HG02970 (cell line): ENCODE data around the gene SWT1.
A peak's percentile ranks its signal among the peaks of the same experiment; 100 is the strongest.

Experiments
- ATAC-seq: cut with Tn5 transposase; IDR thresholded peaks from one replicate; pipeline ENCODE4 v1.9.1; 2021; ENCODE audit warnings: mild to moderate bottlenecking, moderate library complexity, moderate number of reproducible peaks; ENCODE audit not compliant: unreplicated experiment, low FRiP score

The SWT1 gene, protein sequence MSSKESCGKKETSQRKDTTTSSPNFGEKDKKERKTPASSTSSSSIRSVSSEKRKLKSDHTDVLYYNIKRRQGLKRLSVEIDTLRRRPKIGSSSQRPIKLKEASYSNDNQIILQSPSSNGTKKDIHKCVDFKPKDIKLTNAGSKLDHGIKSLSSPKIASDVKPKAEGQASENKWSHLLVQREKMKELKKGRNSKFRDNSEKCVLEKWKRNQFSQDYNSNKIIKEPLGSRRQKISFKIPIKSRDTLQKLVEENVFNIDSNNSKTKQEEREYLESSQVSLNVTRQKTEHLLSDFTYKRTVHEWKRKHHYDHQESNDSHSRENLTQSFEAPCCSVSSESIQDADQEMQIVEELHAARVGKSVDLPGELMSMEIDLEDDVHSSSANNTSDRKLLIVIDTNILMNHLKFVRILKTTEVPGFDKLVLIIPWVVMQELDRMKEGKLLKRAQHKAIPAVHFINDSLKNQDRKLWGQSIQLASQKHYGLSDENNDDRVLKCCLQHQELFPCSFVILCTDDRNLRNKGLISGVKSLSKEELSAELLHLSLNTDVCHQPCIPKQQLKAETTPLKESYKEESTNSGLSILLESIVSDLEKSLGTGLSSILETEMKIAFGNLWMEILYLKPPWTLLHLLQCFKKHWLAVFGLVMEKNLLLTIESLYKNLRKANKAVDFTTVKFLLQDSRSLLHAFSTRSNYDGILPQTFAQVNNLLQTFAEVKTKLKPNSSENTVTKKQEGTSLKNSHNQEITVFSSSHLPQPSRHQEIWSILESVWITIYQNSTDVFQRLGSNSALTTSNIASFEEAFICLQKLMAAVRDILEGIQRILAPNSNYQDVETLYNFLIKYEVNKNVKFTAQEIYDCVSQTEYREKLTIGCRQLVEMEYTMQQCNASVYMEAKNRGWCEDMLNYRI

GRCh38 chr1:185156854-185157598 lies at the start of gene SWT1, which contains the start of gene TRMT1L:
TSS of gene SWT1 (plus strand) at chr1:185157167. CDS start at chr1:185160842, 3,675 bp downstream.
TSS of gene TRMT1L (minus strand) at chr1:185156953. CDS start at chr1:185156712, 241 bp downstream.
- peak; percentile 92 for ATAC-seq

GRCh38 chr1:185108321-185108720 lies 48.6 kb upstream of the SWT1 start:
- ATAC-seq, result no peak

GRCh38 chr1:185110145-185110544 lies 46.8 kb upstream of the SWT1 start:
- ATAC-seq, result no peak

GRCh38 chr1:185111873-185112272 lies 45.1 kb upstream of the SWT1 start:
- ATAC-seq, result no peak

GRCh38 chr1:185112356-185112755 lies 44.6 kb upstream of the SWT1 start:
- no peak for ATAC-seq

- ATAC-seq, result no peak
Observed at GRCh38 chr1:185129708-185130107, 27.3 kb upstream of the SWT1 start.

- ATAC-seq, result no peak
Observed at GRCh38 chr1:185132534-185132933, 24.4 kb upstream of the SWT1 start.

- ATAC-seq, result no peak
Observed at GRCh38 chr1:185137896-185138545, 18.9 kb upstream of the SWT1 start.

- no peak for ATAC-seq
Observed at GRCh38 chr1:185139246-185139645, 17.7 kb upstream of the SWT1 start.

DNA sequence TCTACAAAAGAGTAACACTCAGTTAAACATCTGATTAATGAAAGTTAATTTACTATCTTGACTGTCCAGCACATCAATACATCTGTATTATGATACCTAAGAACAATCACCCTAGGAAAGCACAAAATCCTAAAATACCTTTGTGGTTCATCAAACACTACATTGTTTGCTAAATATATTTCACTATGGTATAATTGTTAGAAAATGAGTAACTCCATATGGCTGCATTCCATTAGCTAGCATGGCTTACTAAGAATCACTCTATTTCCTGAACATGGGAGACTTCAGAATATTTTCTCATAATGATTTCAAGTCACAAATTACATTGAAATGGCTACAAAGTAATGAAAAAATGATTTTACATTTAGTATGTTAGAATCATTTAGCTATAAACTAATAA lies 12.7 kb upstream of the SWT1 start:
- ATAC-seq, result no peak

- ATAC-seq, result no peak
Observed at GRCh38 chr1:185151215-185151614, 5.8 kb upstream of the SWT1 start.

DNA sequence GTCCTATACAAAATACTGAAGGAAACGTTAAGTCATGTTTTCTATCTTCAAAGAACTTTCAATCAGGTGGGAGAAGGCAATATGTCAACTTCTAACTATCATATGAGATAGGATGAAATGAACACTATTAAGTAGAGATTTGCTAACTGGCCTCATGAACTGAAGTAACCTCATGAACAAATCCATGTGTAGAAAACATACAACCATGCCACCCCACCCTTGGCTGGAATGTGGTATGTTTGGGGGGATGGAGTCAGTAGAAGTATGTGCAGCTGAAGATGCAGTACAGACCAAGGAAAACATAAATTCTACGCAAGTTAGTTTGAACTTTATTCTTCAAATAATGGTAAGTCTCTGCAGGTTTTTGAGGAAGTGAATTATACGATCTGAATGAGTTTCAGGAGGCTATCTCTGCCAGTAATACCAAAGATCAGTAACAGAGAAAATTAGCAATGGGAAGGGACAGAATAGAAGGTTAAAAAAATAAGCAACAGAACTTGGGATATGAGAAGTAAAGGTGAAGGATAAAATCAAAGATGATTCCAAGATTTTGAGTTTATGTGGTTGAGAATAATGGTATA lies 4.7 kb upstream of the SWT1 start:
- no peak for ATAC-seq

GRCh38 chr1:185154912-185155513 lies 2.0 kb upstream of the SWT1 start:
- no peak for ATAC-seq

- no peak for ATAC-seq
Observed at GRCh38 chr1:185155600-185156287, 1.2 kb upstream of the SWT1 start.

GRCh38 chr1:185156288-185156853 lies 596 bp upstream of the SWT1 start:
- ATAC-seq, result peak; percentile 24

- ATAC-seq, result no peak
Observed at GRCh38 chr1:185157599-185158412, 839 bp downstream of the SWT1 start.

- no peak for ATAC-seq
Observed at GRCh38 chr1:185158800-185159199, 1.8 kb downstream of the SWT1 start.

GRCh38 chr1:185159966-185160365 lies 3.0 kb downstream of the SWT1 start:
- ATAC-seq, result no peak
